VCaP (cell line): ENCODE results near the gene TWF2.

ENCODE experiments used
- H3K27ac ChIP-seq: fragments of 450-650 bp; 2 replicates; pipeline ENCODE4 v1.5.1; 2017
- TF ChIP-seq, protein P1 (sequence below): fragments of 450-650 bp; conservative IDR thresholded peaks from 2 replicates; pipeline ENCODE4 v1.5.1; 2017; ENCODE audit warnings: mild to moderate bottlenecking, moderate library complexity

TWF2 gene

DNA sequence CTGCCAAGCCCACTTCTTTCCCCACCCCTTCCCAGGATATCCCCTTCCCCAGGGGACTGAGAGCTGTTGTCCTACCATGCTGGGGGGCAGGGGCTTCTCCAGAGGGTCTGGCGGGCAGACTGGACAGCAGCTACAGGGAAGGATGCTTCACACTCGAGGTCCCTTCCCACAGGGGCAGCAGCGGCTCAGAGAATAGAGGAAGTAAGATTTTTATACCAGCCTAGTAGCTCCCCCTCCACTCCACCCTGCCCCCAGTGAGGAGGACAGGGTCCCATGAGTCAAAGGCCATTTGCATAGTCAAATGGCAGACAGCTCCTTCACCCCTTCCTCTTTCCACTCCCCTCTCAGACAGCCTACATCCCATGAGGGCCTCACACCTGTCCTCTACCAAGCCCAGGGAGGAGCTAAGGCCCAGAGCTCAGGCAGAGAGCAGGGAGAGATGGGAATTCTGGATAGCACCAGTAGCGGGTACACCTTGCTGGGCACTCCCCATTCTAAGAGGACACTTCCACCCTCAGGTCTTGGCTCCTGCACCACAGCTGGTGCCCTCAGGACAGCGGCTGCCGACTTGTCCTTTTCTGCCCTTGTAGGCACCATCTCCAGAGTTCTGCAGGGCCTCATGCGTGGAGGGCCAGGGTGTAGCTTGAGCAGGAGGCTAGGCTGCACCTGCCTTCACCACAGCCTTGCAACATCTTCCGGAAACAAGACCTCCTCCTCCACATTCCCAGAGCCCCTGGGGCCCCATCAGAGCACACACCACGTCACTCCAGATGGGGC is 13.3 kb downstream of the TWF2 start, which contains the start of gene TLR9:
TSS of gene TLR9 (minus strand) at position 194 of the 777 bp plus-strand sequence. CDS start at position 78, 116 bp downstream.
- H3K27ac ChIP-seq: no peak within 1 kb of the TSS
- TF ChIP-seq, protein P1, sequence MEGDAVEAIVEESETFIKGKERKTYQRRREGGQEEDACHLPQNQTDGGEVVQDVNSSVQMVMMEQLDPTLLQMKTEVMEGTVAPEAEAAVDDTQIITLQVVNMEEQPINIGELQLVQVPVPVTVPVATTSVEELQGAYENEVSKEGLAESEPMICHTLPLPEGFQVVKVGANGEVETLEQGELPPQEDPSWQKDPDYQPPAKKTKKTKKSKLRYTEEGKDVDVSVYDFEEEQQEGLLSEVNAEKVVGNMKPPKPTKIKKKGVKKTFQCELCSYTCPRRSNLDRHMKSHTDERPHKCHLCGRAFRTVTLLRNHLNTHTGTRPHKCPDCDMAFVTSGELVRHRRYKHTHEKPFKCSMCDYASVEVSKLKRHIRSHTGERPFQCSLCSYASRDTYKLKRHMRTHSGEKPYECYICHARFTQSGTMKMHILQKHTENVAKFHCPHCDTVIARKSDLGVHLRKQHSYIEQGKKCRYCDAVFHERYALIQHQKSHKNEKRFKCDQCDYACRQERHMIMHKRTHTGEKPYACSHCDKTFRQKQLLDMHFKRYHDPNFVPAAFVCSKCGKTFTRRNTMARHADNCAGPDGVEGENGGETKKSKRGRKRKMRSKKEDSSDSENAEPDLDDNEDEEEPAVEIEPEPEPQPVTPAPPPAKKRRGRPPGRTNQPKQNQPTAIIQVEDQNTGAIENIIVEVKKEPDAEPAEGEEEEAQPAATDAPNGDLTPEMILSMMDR: no peak

DNA sequence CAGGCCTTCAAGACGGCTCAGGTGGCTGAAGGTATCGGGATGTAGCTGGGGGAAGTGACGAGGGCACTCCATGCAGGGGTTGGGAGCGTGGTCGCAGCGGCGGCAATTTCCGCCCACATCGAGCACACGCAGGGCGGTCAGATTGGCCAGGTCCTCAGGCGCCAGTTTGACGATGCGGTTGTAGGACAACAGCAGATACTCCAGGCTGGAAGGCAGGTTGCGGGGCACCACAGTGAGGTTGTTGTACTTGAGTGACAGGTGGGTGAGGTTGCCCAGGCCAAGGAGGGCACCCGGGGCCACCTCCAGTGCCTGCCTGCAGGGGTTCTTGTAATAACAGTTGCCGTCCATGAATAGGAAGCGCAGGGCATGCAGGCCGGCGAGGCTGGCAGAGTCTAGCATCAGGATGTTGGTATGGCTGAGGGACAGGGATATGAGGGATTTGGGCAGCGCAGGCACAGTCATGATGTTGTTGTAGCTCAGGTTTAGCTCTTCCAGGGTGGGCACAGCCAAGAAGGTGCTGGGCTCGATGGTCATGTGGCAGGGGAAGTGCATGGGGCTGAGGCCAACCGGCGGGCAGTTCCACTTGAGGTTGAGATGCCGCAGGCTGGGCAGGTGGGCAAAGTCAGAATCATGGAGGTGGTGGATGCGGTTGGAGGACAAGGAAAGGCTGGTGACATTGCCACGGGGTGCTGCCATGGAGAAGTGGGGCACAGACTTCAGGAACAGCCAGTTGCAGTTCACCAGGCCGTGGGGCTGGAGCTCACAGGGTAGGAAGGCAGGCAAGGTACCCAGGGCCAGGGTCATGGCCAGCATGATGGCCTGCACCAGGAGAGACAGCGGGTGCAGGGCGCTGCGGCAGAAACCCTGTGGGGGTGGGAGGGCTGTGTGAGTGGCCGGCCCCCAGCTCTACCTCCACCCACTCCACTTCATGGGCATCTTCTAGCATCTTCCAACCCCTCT is 15.2 kb downstream of the TWF2 start:
- TF ChIP-seq, protein P1: no peak
- H3K27ac ChIP-seq: no peak overlapping the region

DNA sequence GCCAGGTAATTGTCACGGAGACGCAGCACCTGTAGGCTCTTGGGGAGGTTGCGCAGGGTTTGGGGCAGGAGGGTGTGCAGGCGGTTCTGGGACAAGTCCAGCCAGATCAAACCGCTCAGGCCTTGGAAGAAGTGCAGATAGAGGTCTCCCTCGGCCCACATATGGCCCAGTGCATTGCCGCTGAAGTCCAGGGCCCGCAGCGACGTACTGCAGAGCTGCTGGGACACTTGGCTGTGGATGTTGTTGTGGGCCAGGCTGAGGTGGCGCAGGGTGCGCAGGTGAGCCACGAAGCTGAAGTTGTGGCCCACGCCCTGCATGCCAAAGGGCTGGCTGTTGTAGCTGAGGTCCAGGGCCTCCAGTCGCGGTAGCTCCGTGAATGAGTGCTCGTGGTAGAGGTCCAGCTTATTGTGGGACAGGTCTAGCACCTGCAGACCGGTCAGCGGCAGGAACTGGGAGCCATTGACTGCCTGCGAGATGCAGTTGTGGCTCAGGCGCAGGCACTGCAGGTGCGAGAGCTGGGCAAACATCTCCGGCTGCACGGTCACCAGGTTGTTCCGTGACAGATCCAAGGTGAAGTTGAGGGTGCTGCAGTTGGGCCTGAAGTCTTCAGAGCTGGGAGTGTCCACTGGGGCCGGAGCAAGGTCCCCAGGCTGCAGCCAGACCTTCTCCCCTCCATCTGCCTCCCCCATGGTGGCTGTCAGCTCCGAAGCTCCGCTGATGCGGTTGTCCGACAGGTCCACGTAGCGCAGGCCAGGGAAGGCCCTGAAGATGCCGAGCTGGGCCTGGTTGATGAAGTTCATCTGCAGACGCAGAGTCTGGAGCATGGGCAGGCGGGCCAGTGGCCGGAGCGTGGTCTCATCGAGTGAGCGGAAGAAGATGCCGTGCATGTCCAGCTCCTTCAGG is 16.4 kb downstream of the TWF2 start:
- TF ChIP-seq, protein P1: no peak
- no peak overlapping the region for H3K27ac ChIP-seq

GRCh38 chr3:52221563-52222318 is 17.2 kb downstream of the TWF2 start:
- H3K27ac ChIP-seq: no peak overlapping the region
- TF ChIP-seq, protein P1: no peak

DNA sequence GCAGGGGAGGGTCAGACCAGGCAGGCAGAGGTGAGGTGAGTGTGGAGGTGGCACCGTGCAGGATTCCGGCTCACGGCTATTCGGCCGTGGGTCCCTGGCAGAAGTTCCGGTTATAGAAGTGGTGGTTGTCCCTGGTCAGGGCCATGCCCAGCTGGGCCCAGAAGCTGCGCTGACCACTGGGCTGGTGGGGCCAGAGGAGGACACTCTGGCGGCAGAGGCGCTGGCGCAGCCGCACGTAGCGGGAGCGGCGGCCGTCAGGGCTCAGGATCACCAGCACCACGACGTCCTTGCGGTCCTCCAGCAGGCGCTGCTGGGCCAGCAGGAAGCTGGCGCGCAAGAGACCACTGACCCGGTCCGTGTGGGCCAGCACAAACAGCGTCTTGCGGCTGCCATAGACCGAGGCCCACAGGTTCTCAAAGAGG is 17.8 kb downstream of the TWF2 start:
- H3K27ac ChIP-seq: peak overlapping the region; percentile 64
- TF ChIP-seq, protein P1: no peak

DNA sequence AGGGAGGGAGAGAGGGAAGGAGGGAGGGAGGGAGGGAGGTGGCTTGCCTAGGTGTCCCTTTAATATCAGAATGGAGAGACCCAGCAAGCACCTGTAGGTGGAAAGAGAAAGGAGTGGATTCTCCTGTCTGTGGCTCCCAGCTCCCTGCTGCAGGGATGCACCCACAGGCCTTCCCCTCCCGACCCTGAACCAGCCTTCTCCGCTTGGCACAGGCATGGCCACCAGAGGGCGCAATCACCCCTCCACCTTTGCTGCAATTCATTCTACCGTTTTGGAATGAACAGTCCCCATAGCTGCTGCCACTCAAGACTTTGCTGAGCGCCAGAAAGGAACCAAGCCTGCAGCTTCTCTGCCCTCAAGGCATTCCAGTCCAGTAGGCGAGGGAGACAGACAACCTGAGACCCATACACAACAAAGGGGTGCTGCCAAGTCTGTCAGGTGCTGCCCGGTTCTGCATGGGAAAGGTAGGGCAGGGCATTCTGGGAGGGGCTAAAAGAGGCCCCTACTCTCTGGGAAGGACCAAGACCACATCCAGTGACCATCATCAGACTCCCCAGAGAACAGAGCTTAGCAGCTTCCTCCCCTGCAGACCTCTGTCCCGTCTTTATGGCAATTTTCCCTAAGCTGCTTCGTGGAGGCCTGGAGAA is 18.5 kb downstream of the TWF2 start:
- peak overlapping the region; percentile 64 for H3K27ac ChIP-seq
- TF ChIP-seq, protein P1: peak; percentile 97
